ENCODE measurements around the gene FYB1.

DNA sequence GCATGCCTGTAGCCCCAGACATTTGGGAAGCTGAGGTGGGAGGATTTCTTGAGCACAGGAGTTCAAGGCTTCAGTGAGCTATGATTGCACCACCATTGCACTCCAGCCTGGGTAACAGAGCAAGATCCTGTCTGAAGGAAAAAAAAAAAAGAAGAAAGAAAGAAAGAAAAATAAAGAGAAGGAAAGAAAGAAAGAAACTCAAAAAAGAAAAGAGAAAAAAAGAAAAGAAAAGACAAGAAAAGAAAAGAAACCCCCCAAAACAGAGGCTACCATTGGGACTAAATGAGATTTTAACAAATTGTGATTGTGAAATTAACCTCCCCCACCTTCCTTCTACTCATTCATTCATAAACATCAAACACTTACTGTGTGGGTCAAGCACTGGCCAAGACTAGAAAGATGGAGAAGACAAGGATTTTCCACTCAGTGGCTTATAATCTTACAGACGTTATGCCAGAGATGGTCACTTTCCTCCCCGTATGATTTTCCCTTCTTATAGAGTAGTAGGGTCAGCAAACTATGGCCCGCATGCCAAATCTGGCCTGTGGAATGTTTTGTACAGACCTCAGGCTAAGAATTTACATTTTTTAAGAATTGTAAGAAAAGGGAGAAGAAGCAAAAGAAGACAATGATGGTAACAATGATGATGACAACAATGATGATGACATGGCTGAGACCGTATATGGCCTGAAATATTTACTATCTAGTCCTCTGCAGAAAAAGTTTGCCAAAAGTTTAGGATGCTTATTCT lies 1.1 kb upstream of the FYB1 start:
- TF ChIP-seq RCOR1 (IDR thresholded peaks at IDR 0.05; ENCODE audit: insufficient replicate concordance, low read length) (no peak), BHLHE40 (IDR thresholded peaks at IDR 0.05; ENCODE audit: low read depth, low read length) (no peak), MXI1 (IDR thresholded peaks at IDR 0.05; ENCODE audit: borderline replicate concordance, low read depth, low read length) (no peak), CEBPB (IDR thresholded peaks at IDR 0.05; ENCODE audit: low read depth, low read length) (no peak), POLR2A (IDR thresholded peaks at IDR 0.05; ENCODE audit: low read depth, low read length) (no peak), FOS (IDR thresholded peaks at IDR 0.05; ENCODE audit: low read depth, low read length) (no peak), CHD1 (IDR thresholded peaks at IDR 0.05; ENCODE audit: low read depth, low read length) (no peak), SMC3 (IDR thresholded peaks at IDR 0.05; ENCODE audit: low read depth, low read length) (no peak), RAD21 (IDR thresholded peaks at IDR 0.05; ENCODE audit: low read length) (no peak), NFE2L2 (IDR thresholded peaks at IDR 0.05; ENCODE audit: low read depth, low read length) (no peak), RFX5 (IDR thresholded peaks at IDR 0.05; ENCODE audit: low read depth, low read length) (no peak)
- TF ChIP-seq, protein P1, sequence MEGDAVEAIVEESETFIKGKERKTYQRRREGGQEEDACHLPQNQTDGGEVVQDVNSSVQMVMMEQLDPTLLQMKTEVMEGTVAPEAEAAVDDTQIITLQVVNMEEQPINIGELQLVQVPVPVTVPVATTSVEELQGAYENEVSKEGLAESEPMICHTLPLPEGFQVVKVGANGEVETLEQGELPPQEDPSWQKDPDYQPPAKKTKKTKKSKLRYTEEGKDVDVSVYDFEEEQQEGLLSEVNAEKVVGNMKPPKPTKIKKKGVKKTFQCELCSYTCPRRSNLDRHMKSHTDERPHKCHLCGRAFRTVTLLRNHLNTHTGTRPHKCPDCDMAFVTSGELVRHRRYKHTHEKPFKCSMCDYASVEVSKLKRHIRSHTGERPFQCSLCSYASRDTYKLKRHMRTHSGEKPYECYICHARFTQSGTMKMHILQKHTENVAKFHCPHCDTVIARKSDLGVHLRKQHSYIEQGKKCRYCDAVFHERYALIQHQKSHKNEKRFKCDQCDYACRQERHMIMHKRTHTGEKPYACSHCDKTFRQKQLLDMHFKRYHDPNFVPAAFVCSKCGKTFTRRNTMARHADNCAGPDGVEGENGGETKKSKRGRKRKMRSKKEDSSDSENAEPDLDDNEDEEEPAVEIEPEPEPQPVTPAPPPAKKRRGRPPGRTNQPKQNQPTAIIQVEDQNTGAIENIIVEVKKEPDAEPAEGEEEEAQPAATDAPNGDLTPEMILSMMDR (conservative IDR thresholded peaks at IDR 0.05; ENCODE audit: low read depth, low read length) = no peak
- TF ChIP-seq, protein P2, sequence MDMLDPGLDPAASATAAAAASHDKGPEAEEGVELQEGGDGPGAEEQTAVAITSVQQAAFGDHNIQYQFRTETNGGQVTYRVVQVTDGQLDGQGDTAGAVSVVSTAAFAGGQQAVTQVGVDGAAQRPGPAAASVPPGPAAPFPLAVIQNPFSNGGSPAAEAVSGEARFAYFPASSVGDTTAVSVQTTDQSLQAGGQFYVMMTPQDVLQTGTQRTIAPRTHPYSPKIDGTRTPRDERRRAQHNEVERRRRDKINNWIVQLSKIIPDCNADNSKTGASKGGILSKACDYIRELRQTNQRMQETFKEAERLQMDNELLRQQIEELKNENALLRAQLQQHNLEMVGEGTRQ (IDR thresholded peaks at IDR 0.05; ENCODE audit: low read depth, low read length) = no peak
